Panc1 (cell line): ENCODE results near the gene SOWAHB. TPM values are rescaled to one million over a fixed set of nuclear protein-coding genes. Genes with fewer than 3 reads are reported as not detected.

ENCODE experiments used
- ATAC-seq: fragments of 200-7000 bp; cut with Tn5 transposase; 2 replicates; pipeline ENCODE4 v1.9.1; 2020; ENCODE audit warnings: mild to moderate bottlenecking, moderate library complexity
- BruUV-seq: library from RNA; stranded (reverse); fragments of 400-500 nt; replicated peaks from 2 replicates; lab custom pipeline; 2021; lab: Mats Ljungman, UMichigan
- CTCF ChIA-PET: fragments of 300-600 bp; sonication (Branson Sonifier 250); formaldehyde crosslinking; loops from one replicate; lab custom pipeline; 2022; ENCODE audit warnings: antibody characterized with exemption; lab: Charles Lee
- POLR2A ChIA-PET: fragments of 300-600 bp; sonication (Branson Sonifier 250); formaldehyde crosslinking; loops from one replicate; lab custom pipeline; 2022; ENCODE audit warnings: antibody characterized with exemption; lab: Charles Lee
- DNase-seq: peaks from one replicate; pipeline ENCODE4 v3.0.0-alpha.2; 2010; ENCODE audit warnings: low read depth, low spot score
- H3K27ac ChIP-seq: 2 replicates; pipeline ENCODE4 v1.5.1; 2011; ENCODE audit warnings: mild to moderate bottlenecking, low read length, inconsistent platforms
- H3K27me3 ChIP-seq: fragments of 200-500 bp; sonication (Bioruptor generic); 2 replicates; pipeline ENCODE4 v1.6.0; 2014; ENCODE audit warnings: low read length, inconsistent platforms; ENCODE audit not compliant: control insufficient read depth, insufficient read depth
- H3K36me3 ChIP-seq: fragments of 200-500 bp; sonication (Bioruptor generic); 2 replicates; pipeline ENCODE4 v1.5.1; 2014; ENCODE audit warnings: inconsistent platforms, mild to moderate bottlenecking, low read length, moderate library complexity; ENCODE audit not compliant: control insufficient read depth, insufficient read depth
- H3K4me1 ChIP-seq: 2 replicates; pipeline ENCODE4 v1.5.1; 2011; ENCODE audit warnings: inconsistent platforms, mild to moderate bottlenecking, low read length, moderate library complexity; ENCODE audit not compliant: control insufficient read depth, insufficient read depth
- H3K4me3 ChIP-seq, 2 experiments: 2 replicates each; pipeline ENCODE4 v1.5.1; 2011 to 2012; ENCODE audit warnings: low read depth in 2 of 2, low read length in 2 of 2, mild to moderate bottlenecking in 2 of 2, inconsistent platforms in 1 of 2, moderate library complexity in 1 of 2
- H3K9me3 ChIP-seq: fragments of 200-500 bp; sonication (Bioruptor generic); 2 replicates; pipeline ENCODE4 v1.5.1; 2014; ENCODE audit warnings: low read depth, mild to moderate bottlenecking, inconsistent platforms, low read length, moderate library complexity; ENCODE audit not compliant: control insufficient read depth, insufficient read depth
- CTCF ChIP-seq: fragments of 450-650 bp; IDR thresholded peaks from 2 replicates; pipeline ENCODE4 v1.5.1; 2017; ENCODE audit warnings: mild to moderate bottlenecking
- POLR2AphosphoS5 ChIP-seq: IDR thresholded peaks from 2 replicates; pipeline ENCODE4 v1.6.1; 2012; ENCODE audit warnings: mild to moderate bottlenecking, low read depth, low read length, moderate library complexity
- REST ChIP-seq, 2 experiments: IDR thresholded peaks; 2 replicates each; pipeline ENCODE4 v1.6.1; 2011 to 2012; ENCODE audit warnings: low read depth in 2 of 2, control low read depth in 1 of 2, low read length in 1 of 2, mild to moderate bottlenecking in 1 of 2, moderate library complexity in 1 of 2; ENCODE audit not compliant: insufficient read depth in 1 of 2
- SIN3A ChIP-seq: IDR thresholded peaks from 2 replicates; pipeline ENCODE4 v1.6.1; 2012; ENCODE audit warnings: low read depth, mild to moderate bottlenecking, low read length, moderate library complexity, borderline replicate concordance; ENCODE audit not compliant: insufficient read depth
- TCF7L2 ChIP-seq: IDR thresholded peaks from 2 replicates; pipeline ENCODE4 v1.6.1; 2011; ENCODE audit warnings: mild to moderate bottlenecking, low read depth, low read length, inconsistent platforms
- in situ Hi-C: cut with HindIII; loops from 2 replicates; pipeline ENCODE4 v1.10.0; 2016; ENCODE audit warnings: low sequenced_read_pairs, low pct_unique_long_range_greater_than_20kb
- intact Hi-C: fragments of 100-400 bp; cut with micrococcal nuclease; formaldehyde crosslinking; loops from one replicate; pipeline ENCODE4 v1.10.0; 2022; ENCODE audit not compliant: unreplicated experiment
- total RNA-seq: library from RNA; stranded (reverse); gene quantifications from one replicate; pipeline ENCODE4 v1.2.1, GENCODE V29; 2021; ENCODE audit not compliant: unreplicated experiment

The SOWAHB gene
- total RNA-seq, 1 experiment from 2014 or later: 4.0 TPM

GRCh38 chr4:76874176-76874575 lies 23.8 kb downstream of the SOWAHB start:
- intact Hi-C loops: no loop called here
- Histone ChIP-seq H3K36me3 (no peaks in the 10 kb centered on the region), H3K9me3 (no peaks in the 10 kb centered on the region), H3K27me3 (no peaks in the 10 kb centered on the region), H3K4me1 (no peaks in the 10 kb centered on the region), H3K27ac (no peak overlapping the region), H3K4me3 (no peak overlapping the region)
- TF ChIP-seq CTCF: no peak
- TF ChIP-seq POLR2AphosphoS5: no peak
- TF ChIP-seq SIN3A: no peak
- no peak for TF ChIP-seq REST (IDR thresholded peaks at IDR 0.05; ENCODE audit: insufficient read depth in 1 of 2, low read depth in 2 of 2, low read length in 1 of 2)
- TF ChIP-seq TCF7L2: no peak
- CTCF ChIA-PET: interaction anchor here (0.6 kb wide), 1 partner anchor 19 kb away, joined by 6 read pairs; no protein-coding TSS in a partner anchor
- ATAC-seq (no peak), DNase-seq (no peak)
- in situ Hi-C loops: no loop called here
- BruUV-seq: no TSS peak
- POLR2A ChIA-PET: no interaction called here

- BruUV-seq: no TSS peak
- intact Hi-C loops (no loop called here), in situ Hi-C loops (no loop called here)
- Histone ChIP-seq H3K4me1 (no peaks in the 10 kb centered on the region), H3K27me3 (no peaks in the 10 kb centered on the region), H3K4me3 (no peak overlapping the region), H3K36me3 (no peaks in the 10 kb centered on the region), H3K9me3 (no peaks in the 10 kb centered on the region), H3K27ac (no peak overlapping the region)
- TF ChIP-seq CTCF (no peak), POLR2AphosphoS5 (no peak), SIN3A (no peak), REST (IDR thresholded peaks at IDR 0.05; ENCODE audit: insufficient read depth in 1 of 2, low read depth in 2 of 2, low read length in 1 of 2) (no peak), TCF7L2 (no peak)
- ChIA-PET POLR2A (interaction anchor here (0.7 kb wide), 1 partner anchor 799 kb away, joined by 4 read pairs; the partner anchor contains the start of gene ART3), CTCF (interaction anchor here (0.6 kb wide), 1 partner anchor 18 kb away, joined by 6 read pairs; no protein-coding TSS in a partner anchor)
- ATAC-seq: no peak
- no peak for DNase-seq
These were observed 24.4 kb downstream of the SOWAHB start for GRCh38 chr4:76873495-76873894.
